Fibroblast of the conjunctiva (primary cell): ENCODE results near the gene E2F3.

Experiments used
- DNase-seq: peaks from one replicate; pipeline ENCODE4 v3.0.0-alpha.2; 2010; ENCODE audit warnings: low read depth

E2F3 gene

GRCh38 chr6:20401205-20402091 is at the start of gene E2F3:
E2F3 (plus strand) TSS chr6:20401879; CDS start chr6:20402233, 354 bp downstream.
- DNase-seq: peak; percentile 100

- DNase-seq: no peak
Observed at GRCh38 chr6:20352346-20352745, 49.3 kb upstream of the E2F3 start.

- no peak for DNase-seq
Observed at GRCh38 chr6:20353134-20353533, 48.5 kb upstream of the E2F3 start.

- no peak for DNase-seq
Observed at GRCh38 chr6:20354366-20354765, 47.3 kb upstream of the E2F3 start.

- no peak for DNase-seq
Observed at GRCh38 chr6:20360471-20361119, 41.1 kb upstream of the E2F3 start.

GRCh38 chr6:20362623-20363022 is 39.1 kb upstream of the E2F3 start:
- DNase-seq: no peak

GRCh38 chr6:20364327-20364726 is 37.4 kb upstream of the E2F3 start:
- DNase-seq: no peak

GRCh38 chr6:20365456-20365855 is 36.2 kb upstream of the E2F3 start:
- no peak for DNase-seq

GRCh38 chr6:20366082-20366830 is 35.4 kb upstream of the E2F3 start:
- no peak for DNase-seq

GRCh38 chr6:20367743-20368485 is 33.8 kb upstream of the E2F3 start:
- DNase-seq: no peak

GRCh38 chr6:20370393-20370792 is 31.3 kb upstream of the E2F3 start:
- no peak for DNase-seq

- no peak for DNase-seq
Observed at GRCh38 chr6:20370801-20371200, 30.9 kb upstream of the E2F3 start.

- no peak for DNase-seq
Observed at GRCh38 chr6:20375436-20375835, 26.2 kb upstream of the E2F3 start.

- no peak for DNase-seq
Observed at GRCh38 chr6:20377623-20378265, 23.9 kb upstream of the E2F3 start.

- no peak for DNase-seq
Observed at GRCh38 chr6:20379231-20379630, 22.4 kb upstream of the E2F3 start.

- DNase-seq: no peak
Observed at GRCh38 chr6:20386218-20386617, 15.5 kb upstream of the E2F3 start.

GRCh38 chr6:20389066-20389465 is 12.6 kb upstream of the E2F3 start:
- no peak for DNase-seq

- no peak for DNase-seq
Observed at GRCh38 chr6:20393297-20393696, 8.4 kb upstream of the E2F3 start.

GRCh38 chr6:20399518-20399917 is 2.2 kb upstream of the E2F3 start:
- no peak for DNase-seq

- DNase-seq: no peak
Observed at GRCh38 chr6:20400456-20401204, 1.0 kb upstream of the E2F3 start.

GRCh38 chr6:20402092-20402341 is 338 bp downstream of the E2F3 start:
- DNase-seq: no peak
